ENCODE results near the gene KRT1. TPM values are rescaled to one million over a fixed set of nuclear protein-coding genes. Genes with fewer than 3 reads are reported as not detected.

Gene KRT1
- total RNA-seq, 1 donor from 2014 or later: 791 TPM

GRCh38 chr12:52659951-52660350 lies 20.3 kb downstream of the KRT1 start:
- no peak for DNase-seq

DNA sequence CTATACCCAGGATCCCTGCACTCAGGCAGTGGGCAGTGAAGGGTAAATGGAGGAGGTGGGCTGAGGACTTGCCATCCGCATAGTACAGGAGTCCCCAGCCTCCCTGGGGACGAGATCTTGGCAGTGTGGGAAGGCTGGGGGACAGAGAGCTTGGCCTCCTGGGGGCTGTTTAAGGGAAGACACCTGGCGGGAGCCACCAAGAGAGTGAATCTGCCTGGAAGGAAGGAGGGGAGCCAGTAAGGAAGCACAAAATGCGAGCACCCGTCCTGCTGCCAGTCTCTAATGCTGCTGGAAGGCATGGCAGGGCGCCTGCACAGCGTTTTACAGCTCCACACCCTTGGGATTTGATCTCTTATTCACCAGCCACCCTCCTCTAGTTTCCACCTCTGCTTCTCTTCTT lies 20.8 kb downstream of the KRT1 start:
- DNase-seq: no peak

- DNase-seq: no peak
Observed at GRCh38 chr12:52658196-52658595, 22.0 kb downstream of the KRT1 start.

DNA sequence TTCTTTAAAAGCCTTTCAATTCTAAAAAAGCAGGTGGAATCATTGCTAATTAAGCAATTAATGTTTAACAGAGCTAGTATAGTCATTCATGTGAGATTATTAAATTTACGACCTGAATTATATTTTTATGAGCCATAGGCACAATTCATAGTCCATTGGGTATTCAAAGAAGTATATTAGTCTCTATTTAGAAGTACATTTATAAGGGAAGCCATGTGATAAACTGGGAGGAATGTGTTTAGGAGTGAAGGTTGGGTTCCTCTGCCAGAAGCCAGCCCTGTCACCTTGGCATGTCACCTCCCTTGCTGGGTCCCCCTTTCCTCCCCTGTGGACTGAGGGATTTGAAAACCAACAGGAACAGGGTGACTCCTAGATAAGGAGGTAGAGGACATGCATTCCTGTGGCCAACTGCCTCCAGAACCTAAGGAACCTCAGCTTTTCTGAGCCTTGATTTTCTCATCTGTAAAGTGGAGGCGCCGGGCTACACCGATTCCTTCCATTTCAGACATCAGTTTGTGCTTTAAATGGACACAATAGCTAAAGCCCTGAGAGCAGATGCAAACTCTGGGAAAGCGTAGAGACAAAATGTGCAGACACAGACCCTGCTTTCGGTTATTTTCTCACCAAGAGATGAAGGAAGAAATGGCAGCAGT lies 22.8 kb downstream of the KRT1 start:
- no peak for DNase-seq

- no peak for DNase-seq
Observed at GRCh38 chr12:52656616-52657015, 23.6 kb downstream of the KRT1 start.

GRCh38 chr12:52655720-52656124 lies 24.5 kb downstream of the KRT1 start:
- no peak for DNase-seq

DNA sequence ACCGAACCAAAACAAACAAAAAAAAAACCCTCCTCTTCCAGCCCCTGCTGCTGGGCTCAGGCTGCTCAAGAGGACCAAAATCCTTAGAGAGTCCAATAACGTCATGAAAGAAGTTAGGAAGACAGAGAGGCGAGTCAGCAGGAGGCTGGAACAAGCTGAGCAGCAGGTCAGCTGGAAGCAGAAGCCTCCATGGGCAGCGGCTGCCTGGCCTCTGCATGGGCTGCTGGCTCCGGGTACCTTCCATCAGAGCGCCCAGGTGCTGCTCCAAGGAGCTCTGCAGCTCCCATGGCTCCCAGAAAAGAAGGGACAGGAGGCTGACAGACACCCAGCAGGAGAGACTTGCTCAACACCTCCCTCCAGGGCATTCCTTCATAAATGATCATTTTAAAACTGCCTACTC lies 25.0 kb downstream of the KRT1 start:
- no peak for DNase-seq

DNA sequence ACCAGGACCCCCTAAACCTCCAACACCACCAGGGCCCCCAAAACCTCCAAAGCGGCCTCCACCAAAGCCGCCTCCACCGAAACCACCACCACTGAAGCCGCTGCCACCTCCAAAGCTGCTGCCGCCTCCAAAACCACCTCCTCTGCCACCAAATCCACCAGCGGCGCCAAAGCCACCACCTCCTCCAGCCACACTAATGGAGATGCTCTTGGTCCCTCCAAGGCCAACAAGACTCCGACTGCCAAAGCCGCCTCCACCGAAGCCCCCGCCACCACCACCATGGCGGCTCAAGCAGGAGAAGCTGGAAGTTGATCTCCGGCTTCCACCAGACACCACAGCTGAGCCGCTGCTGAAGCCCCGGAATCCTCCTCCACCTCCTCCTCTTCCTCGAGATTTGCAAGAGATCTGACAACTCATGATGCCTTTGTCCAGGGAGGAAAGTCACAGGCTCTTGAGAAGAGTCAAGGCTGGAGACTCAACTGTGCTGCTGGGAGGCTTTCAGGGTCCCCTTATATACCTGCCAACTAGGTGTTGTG lies 28.4 kb downstream of the KRT1 start, which contains the start of gene KRT2:
Gene KRT2, minus strand, starts transcription at position 486 of the 536 bp plus-strand sequence. Its CDS starts 69 bp downstream, at position 417.
- DNase-seq: no peak

DNA sequence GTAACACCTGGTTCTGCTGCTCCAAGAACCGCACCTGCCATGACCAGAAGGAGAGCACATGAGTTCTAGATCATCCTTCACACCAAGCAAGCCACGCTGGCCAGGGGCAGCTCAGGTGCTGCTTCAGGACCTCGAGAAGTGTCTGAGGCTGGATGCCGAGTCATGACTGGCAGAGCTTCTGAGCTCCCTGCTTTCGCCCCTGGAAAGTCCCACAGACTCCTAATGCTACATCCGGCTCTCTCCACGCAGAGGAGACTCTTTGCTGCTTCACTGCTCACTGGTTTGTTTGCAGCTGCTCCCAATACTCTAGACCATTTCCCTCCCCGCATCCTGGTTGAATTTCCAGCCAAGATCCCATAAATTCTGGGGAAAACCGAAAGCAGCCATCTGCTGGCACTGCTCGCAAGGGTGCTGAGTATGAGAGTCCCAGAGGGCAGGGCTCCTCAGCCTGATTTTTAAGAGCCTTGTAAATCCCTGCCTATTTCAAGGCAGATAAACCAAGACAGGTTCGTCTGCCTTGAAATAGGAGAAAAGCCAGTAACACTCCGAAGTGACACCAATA lies 29.6 kb downstream of the KRT1 start:
- no peak for DNase-seq

- DNase-seq: no peak
Observed at GRCh38 chr12:52649066-52649465, 31.1 kb downstream of the KRT1 start.

DNA sequence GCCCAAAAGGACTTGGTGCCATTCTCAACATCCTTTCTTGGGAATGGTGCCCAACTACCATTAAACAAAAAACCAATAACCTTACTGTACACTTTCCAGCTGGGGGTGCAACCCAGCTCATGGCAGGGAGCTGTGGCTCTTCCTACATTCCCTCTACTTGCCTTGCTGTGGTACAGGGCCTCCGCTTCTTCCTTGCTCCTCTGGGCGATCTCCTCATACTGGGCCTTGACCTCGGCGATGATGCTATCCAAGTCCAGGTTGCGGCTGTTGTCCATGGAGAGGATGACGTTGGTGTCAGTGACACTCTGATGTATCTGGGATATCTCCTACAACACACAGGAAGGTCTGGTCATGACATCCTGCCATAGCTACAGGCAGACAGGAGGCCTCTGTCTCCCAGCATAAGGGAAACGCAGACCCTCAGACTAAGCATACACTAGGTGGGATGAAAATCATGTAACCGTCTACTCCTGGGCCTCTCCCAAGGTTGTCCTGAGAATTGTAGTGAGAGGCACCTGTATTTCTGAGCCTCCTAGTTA lies 32.1 kb downstream of the KRT1 start:
- no peak for DNase-seq

DNA sequence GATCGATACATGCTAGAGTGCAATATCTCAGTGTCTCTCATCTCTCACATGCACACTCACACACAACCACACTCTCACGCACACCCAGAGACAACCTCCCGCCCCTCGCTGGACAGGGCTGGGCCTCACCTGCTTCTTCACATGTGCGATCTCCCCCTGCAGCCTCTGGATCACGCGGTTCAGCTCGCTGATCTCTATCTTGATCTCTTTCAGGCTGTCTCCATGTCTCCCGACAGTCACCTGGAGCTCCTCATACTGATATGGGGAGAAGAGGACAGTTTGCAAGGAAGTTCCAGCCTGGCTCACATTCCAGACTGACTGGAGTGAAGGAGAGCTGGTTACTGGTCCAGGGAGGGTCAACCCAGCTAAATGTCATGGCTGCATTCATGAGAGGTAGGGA lies 32.6 kb downstream of the KRT1 start:
- no peak for DNase-seq

DNA sequence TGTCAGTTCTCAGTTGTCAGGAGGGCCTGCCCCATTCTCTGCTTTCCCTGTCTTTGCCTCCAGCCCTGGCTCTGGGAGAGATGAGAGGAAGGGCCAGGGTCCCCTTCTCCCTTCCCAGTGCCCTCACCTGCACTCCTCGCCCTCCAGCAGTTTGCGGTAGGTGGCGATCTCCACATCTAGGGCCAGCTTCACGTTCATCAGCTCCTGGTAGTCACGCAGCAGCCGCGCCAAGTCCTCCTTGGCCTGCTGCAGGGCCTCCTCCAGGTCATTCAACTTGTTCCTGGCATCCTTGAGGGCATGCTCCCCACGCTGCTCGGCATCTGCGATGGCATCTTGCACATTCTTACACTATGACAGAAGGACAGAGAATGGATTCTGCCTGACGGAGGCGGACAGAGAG lies 33.6 kb downstream of the KRT1 start:
- no peak for DNase-seq

- DNase-seq: no peak
Observed at GRCh38 chr12:52645982-52646381, 34.2 kb downstream of the KRT1 start.

DNA sequence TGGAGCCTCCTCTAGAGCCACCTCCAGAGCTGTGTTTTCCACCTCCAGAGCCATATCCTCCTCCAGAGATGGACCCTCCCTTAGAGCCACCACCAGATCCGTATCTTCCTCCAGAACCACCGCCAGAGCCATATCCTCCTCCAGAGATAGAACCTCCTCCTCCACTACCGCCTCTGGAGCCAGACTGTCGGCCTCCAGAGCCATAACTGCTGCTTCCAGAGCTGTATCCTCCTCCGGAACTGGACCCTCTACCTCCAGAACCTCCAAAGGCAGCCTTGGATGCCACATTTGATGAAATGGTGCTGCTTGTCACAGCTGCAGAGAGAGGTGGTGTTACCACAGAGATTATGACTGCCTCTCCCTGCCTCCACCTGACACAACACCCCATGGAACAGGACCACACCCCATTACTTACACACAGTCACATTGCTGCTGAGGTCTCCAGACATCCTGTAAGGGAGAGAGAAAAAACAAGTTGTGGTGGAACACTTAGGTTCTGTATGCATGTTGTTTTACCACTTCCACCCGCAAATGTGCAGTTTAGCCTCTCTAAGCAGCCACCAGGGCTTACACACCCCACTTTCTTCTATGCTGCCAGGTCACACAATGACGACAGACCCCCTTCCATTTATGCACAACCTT lies 35.0 kb downstream of the KRT1 start:
- DNase-seq: no peak

DNA sequence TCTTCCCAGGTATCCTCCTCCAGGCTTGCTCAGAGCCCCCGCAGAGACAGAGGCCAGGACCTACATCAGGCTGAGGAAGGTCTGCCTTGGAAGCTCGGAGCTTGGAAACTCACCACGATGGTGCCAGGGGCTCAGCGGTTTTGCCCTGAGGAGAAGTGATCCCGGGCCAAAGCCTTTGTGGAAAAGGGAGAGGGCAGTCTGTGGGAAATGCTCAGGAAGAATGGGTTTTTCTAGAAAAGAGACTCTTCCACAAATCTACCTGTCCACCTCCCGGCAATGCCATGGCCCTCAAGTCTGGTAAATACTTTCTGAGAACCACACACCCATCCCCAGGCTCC lies 36.2 kb downstream of the KRT1 start:
- no peak for DNase-seq

GRCh38 chr12:52643233-52644077 lies 36.8 kb downstream of the KRT1 start:
- no peak for DNase-seq

DNA sequence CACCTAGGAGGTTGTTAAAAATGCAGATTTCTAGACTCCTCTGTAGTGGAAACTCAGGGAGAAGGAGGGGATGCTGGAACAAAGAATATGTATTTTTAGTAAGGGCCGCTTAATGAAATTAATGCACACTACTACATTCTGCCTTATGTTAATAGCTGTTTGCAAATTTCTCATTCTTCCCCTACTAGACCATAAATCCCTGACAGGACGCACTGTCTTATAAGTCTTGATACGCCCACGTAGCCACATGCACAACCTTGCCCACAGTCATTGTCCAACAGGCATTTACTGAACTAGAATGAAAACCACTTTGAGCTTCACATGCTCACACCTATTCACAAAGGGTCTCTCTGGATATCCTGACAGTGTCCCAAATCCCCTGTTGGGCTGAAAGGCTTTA lies 38.7 kb downstream of the KRT1 start:
- DNase-seq: no peak

GRCh38 chr12:52637299-52637698 lies 42.9 kb downstream of the KRT1 start:
- DNase-seq: no peak

- no peak for DNase-seq
Observed at GRCh38 chr12:52636592-52637258, 43.5 kb downstream of the KRT1 start.

DNA sequence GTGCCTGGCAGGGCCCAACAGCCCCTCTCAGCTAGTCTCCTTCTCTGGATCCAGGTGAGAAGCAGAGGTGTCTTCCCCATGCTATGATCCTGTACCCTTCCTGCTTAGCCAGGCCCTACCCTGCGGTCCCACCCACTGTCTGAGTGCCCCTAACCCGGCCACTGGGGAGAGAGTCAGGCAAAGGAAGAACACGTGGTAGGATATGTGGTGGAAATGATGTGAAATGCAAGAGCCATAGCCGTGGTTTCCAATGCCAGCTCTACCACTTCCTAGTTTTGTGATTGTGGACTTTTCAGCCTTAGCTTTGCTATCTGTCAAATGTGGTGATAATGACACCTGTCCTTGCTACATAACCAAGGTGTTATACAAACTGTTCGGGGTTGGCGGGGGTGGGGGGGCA lies 44.0 kb downstream of the KRT1 start:
- DNase-seq: no peak

All from skin of body (tissue), 2 donors.